GM21381 (cell line): ENCODE data around the gene NRAP.

ENCODE experiments used
- ATAC-seq: cut with Tn5 transposase; IDR thresholded peaks from one replicate; pipeline ENCODE4 v1.9.1; 2021; ENCODE audit warnings: mild to moderate bottlenecking, moderate library complexity; ENCODE audit not compliant: unreplicated experiment

Gene NRAP

GRCh38 chr10:113643183-113643582, 20.7 kb downstream of the NRAP start:
- ATAC-seq, result no peak

- no peak for ATAC-seq
Observed at GRCh38 chr10:113641702-113642101, 22.1 kb downstream of the NRAP start.

GRCh38 chr10:113639966-113640365, 23.9 kb downstream of the NRAP start:
- no peak for ATAC-seq

- no peak for ATAC-seq
Observed at GRCh38 chr10:113631684-113632367, 32.0 kb downstream of the NRAP start.

GRCh38 chr10:113630929-113631533, 32.8 kb downstream of the NRAP start:
- ATAC-seq, result no peak

- no peak for ATAC-seq
Observed at GRCh38 chr10:113628607-113629153, 35.2 kb downstream of the NRAP start.

DNA sequence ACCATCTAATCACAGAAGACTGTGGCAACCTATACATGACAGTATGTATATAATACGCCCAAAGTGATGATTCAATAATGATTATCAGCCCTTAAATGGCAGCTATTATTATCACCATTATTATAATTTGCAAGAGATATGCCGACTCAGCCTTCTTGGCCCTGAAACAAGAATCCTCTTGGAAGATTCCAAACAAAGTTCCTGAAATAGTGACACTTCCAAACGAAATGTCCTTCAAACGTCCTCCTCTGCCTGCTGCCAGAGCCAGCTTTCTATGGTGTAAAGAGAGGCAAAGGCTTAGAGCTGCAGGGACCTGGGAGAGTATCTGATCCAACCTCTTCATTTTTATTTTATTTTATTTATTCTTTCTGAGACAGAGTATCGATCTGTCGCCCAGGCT, 36.0 kb downstream of the NRAP start:
- ATAC-seq, result no peak

DNA sequence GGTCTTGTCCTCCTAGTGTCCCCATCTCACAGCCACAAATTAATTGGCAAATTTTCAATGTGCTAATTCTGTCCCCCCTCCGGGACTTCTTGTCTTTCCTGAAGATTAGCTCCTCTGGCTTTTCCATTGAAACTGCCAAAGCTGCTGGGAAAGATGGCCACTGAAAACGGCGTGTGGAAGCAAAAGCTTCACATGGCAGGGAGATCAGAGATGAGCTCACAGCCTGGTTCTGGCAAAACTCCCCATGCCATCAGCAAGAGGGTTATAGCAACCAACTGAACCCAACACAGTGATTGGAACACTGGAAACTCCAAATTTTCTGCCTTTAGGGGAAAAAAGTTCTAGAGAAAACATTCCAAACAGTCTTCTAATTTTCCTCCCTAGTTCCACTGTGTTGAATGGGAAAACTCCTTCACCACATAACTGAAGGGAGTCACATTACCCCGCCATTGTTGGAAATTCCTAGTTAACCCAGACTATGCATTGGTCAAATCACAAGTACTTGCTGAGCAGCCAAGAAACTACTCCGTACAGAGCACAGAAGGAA, 37.0 kb downstream of the NRAP start:
- no peak for ATAC-seq

DNA sequence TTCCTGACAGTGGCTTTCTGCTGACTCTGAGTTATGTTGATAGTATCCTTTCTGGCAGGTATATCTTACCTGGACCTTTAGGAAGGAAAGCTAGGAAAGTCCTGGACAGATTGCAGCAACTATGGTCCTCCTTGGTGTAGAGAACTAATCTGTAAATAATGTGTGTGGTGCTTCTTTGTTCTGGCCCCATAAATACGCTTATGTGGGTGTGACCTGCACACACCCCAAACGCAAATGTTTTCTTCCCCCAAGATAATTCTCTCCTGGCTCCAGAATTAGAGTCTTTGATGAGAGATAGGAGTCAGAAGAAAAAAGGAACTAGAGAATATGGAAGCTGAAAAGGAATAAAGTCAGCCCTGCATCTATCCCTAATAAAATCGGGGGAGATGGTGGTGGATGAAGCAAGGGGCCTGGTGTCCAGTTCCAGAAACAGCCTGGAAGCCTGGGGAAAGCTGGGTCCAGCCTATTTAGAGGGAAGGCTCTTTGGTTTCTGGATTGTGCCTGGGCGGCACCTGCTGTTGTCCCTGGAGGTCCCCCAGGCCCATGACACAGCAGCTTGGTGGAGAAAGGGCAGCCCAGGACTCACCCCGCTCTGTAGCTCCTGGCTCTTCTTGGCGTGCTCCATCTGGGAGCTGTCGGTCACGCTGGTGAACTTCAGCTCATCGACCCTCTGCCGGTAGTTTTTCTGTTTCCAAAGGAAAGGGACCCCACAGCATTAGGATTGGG, 38.2 kb downstream of the NRAP start:
- no peak for ATAC-seq

DNA sequence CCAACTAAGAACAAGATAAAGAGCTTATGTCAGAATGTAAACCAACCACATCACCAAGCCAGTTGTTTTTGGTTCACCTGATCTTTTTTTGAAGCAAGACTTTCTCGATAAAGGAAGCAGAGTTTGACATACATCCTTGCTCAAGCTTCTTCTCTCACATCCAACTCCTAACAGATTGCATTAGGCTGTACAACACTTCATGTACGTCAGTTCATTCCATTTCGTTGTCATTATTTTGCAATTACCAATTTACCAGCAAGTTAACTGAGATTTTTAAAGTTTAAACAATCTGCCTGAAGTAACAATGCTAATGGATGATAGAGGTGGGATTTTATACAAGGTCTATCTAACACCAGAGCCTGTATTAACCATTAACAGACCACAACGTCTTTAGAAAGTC, 41.0 kb downstream of the NRAP start:
- no peak for ATAC-seq

GRCh38 chr10:113621799-113622198, 42.0 kb downstream of the NRAP start:
- no peak for ATAC-seq

- ATAC-seq, result no peak
Observed at GRCh38 chr10:113620936-113621335, 42.9 kb downstream of the NRAP start.

- ATAC-seq, result no peak
Observed at GRCh38 chr10:113620511-113620910, 43.3 kb downstream of the NRAP start.

DNA sequence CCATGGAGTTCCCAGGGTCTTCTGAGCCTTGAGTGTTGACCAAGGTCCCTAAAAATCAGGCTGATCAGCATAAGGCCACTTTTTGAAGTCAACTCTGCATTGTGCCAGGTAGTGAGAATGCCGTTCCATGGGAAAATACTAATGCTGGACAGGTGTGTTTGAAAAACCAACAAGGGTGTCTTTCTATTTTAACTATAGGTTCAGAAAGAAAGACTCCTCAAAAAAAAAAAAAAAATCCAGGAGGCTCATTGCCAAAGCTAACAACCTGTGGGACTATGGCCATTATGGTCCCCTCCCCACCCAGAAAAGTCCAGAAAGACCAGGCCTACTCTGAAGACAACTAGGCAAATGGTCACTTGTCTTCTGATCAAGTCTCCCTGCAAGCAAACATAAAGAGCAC, 44.4 kb downstream of the NRAP start:
- no peak for ATAC-seq

GRCh38 chr10:113618338-113618737, 45.5 kb downstream of the NRAP start:
- no peak for ATAC-seq

- ATAC-seq, result no peak
Observed at GRCh38 chr10:113617086-113617485, 46.8 kb downstream of the NRAP start.

DNA sequence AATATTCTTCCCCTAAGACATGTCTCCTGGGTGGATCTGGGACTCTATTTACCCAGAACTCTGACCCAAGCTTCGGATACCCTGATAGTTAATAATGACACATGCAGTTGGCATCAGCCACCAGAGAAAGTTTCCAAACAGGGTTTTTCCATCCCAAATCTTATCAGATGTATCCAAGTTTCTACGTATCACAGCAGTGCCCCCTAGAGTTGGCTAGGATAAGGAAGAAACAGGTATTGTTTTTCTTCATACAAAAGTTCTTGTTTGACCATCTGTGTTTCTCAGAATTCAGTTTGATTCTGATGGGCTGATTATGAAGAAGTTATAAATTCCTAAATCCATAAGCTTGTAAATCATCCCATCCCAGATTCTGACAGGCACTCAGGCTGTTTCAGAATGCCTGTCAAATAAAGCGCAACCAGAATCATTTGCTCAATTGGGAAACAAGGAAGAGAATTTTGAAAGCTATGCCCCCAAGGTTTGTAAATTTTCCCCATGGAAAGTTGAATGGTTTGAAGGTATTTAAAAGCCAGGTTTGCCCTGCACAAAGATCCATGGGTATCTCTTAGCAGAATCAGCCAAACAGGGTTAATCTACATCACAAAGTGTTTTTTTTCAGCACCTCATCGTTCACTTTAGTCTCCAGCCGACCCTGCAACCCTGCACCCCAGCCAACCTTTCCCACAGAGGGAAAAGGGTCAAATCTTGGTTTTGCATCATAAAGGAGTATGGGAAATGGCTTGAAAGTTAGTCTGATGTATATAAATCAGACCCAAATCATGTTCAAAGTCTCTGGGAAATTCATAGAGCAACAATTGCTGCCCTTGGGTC, 47.4 kb downstream of the NRAP start:
- ATAC-seq, result no peak

DNA sequence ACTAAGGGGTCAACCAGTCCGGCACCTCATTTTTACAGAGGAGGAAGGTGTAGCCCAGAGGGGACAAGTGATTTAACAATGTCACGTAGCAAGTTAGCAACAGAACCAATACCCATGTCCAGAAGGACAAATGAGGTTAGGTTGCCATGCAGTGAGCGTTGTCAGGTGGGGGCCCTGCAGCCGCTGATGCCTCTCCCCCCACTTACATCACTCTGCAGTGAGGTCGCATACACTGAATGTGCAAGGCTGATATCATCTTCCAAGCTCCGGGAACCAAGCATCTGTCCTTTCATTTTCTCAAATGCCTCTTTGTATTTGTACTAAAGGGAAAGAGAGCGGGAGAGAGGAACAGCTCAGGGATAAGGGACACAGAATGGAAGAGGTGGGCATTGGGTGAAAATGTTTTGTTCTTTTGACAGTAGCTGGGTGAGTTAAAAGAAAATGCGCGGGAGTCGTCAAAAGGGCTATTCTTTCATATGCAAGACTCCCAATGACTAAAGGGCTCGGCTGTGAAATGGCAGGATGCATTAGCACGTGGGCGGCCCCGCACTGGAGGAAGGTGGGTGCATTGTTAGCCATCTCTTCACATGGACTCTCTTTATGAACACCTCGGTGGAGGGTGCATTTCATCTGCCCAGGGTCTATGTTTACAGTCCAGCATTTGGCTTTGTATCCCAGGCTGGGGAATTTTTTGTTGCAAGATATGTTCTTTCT, 49.7 kb downstream of the NRAP start:
- no peak for ATAC-seq

GRCh38 chr10:113613427-113613826, 50.4 kb downstream of the NRAP start:
- no peak for ATAC-seq

DNA sequence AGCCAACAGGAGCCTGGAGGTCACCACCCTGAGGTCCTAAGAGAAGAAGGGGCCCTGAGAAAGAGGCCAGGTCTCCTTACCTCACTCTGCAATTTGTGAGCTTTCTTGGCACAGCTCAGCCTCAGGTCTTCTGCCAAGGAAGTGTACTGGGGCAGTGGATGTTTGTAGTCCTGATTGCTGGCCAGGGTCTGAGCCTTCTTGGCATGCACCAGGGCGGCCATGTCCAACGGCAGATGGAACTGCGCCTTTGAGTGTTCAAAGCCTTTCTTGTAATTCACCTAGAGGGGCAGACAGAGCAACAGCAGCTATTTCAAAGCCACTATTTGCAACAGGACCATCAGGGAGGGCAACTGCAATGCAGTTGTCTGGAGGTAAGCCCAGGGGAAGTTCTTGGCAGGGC, 51.7 kb downstream of the NRAP start:
- ATAC-seq, result no peak
